Mesendoderm (in vitro differentiated cells): ENCODE results near the gene SLC66A1. TPM values are rescaled to one million over a fixed set of nuclear protein-coding genes. Genes with fewer than 3 reads are reported as not detected.

Experiments
- small RNA-seq: library from polyadenylated mRNA; stranded (forward); fragments of <200 nt; extraction: miRNeasy Mini kit (QIAGEN cat#:217004); gene quantifications from one replicate; pipeline ENCODE3, GENCODE V24; 2013; ENCODE audit not compliant: insufficient read depth

The SLC66A1 gene

Small RNA genes lying within 50 kb of the gene (small RNA-seq; reads per million reads assigned to genes)
- gene RNU6-1099P, result not detected
